Heart left ventricle (tissue), 16 donors: Measurements from ENCODE around the gene PTPRN2. TPM values are rescaled to one million over a fixed set of nuclear protein-coding genes. Genes with fewer than 3 reads are reported as not detected.

ENCODE experiments used
- ATAC-seq, 4 donors: fragments of 200-7000 bp; cut with Tn5 transposase; one replicate each; pipeline ENCODE4 v1.9.1; 2020 to 2022; ENCODE audit warnings: moderate library complexity in 4 of 4, mild to moderate bottlenecking in 3 of 4, moderate number of reproducible peaks in 1 of 4
- DNase-seq, 5 donors: peaks; one replicate each; pipeline ENCODE4 v3.0.0-alpha.2; 2020
- H3K27ac ChIP-seq, 12 donors: fragments of 200-600 bp; sonication (generic) in 4 of 12; one replicate each; pipeline versions ENCODE4 v1.5.0 to v1.8.0; 2016 to 2022; ENCODE audit warnings: mild to moderate bottlenecking in 2 of 12
- H3K27me3 ChIP-seq, 9 donors: fragments of 200-600 bp; sonication (generic) in 2 of 9; one replicate each; pipeline versions ENCODE4 v1.5.1 to v1.8.0; 2016 to 2022; ENCODE audit warnings: mild to moderate bottlenecking in 3 of 9
- H3K36me3 ChIP-seq, 9 donors: fragments of 200-600 bp; sonication (generic) in 2 of 9; one replicate each; pipeline versions ENCODE4 v1.5.0 to v1.8.0; 2018 to 2022; ENCODE audit warnings: mild to moderate bottlenecking in 2 of 9
- H3K4me1 ChIP-seq, 12 donors: fragments of 200-600 bp; sonication (generic) in 4 of 12; one replicate each; pipeline versions ENCODE4 v1.5.0 to v1.8.0; 2016 to 2022; ENCODE audit warnings: mild to moderate bottlenecking in 3 of 12
- H3K4me3 ChIP-seq, 12 donors: fragments of 200-600 bp; sonication (generic) in 4 of 12; one replicate each; pipeline versions ENCODE4 v1.5.0 to v1.8.0; 2017 to 2022; ENCODE audit warnings: mild to moderate bottlenecking in 9 of 12, moderate library complexity in 4 of 12
- H3K9me3 ChIP-seq, 12 donors: fragments of 200-600 bp; sonication (generic) in 4 of 12; one replicate each; pipeline versions ENCODE4 v1.5.0 to v1.8.0; 2016 to 2022; ENCODE audit warnings: mild to moderate bottlenecking in 1 of 12
- POLR2A ChIP-seq, 2 donors: fragments of 450-650 bp; IDR thresholded peaks; one replicate each; pipeline ENCODE4 v1.6.1; 2017; ENCODE audit warnings: antibody characterized with exemption in 2 of 2, mild to moderate bottlenecking in 2 of 2, moderate library complexity in 2 of 2
- WGBS, 4 donors: extraction: QIAGEN DNeasy Blood & Tissue Kit in 2 of 4; methylation state at CpG; one replicate each; pipeline versions ENCODE4 v1.1.5 to v1.1.7; 2013 to 2018; 5-methylcytosine and 5-hydroxymethylcytosine counted together
- intact Hi-C, 10 donors: fragments of 100-400 bp; cut with DNase I; formaldehyde crosslinking; loops; one replicate each; pipeline versions ENCODE4 v1.11.1 to v1.14.2; 2022
- polyA plus RNA-seq, 2 donors: library from polyadenylated mRNA; stranded (reverse); fragments of 200-250 nt; gene quantifications; one replicate each; pipeline ENCODE4 v1.2.3, GENCODE V29; 2013
- total RNA-seq, 9 donors: library from RNA; depleted of rRNA in 2 of 9; stranded (reverse); fragments of >200 nt in 2 of 9; fragmentation: NEBNext Ultra II Directional in 3 of 9; extraction: Animal tissue kit (Norgen Biotek cat#: 25700) in 3 of 9; gene quantifications; one replicate each; pipeline versions ENCODE4 v1.1.0 to v1.2.4, GENCODE V29; 2016 to 2023
- TF ChIP-seq, protein P1 (sequence below), 12 donors: fragments of 200-600 bp; sonication (generic) in 4 of 12; IDR thresholded peaks; one replicate each; pipeline versions ENCODE4 v1.5.0 to v1.8.0; 2018 to 2022; ENCODE audit warnings: antibody characterized with exemption in 12 of 12, mild to moderate bottlenecking in 5 of 12
- donor health status: ischemic (EF 13 %, LVEDD 7.1; RV severe dilation, severe dysfunction).
- donor health status: healthy with polysubstance abuse.
- donor health status: DM: no; HTN: yes; CAD: no.
- donor health status: DM: no; HTN: no; CAD: no.
- donor health status: ischemic (EF 25% LVEDD 6.9; RV normal size, moderate dysfunction).
- donor health status: ischemic (EF 25% LVEDD 5.7; RV mildly dilated, moderate dysfunction).
- donor health status: healthy.
- donor health status: DM: yes; HTN: yes; CAD: no.
- donor health status: ischemic (EF 35%, LVEDD 5.7; RV mildly dilated, moderate dysfunction).
- donor health status: nonischemic (EF 11% LVEDD 7.7; RV severe dilation, severe dysfunction).
- donor health status: DM: yes; HTN: yes; CAD: no.
- donor health status: PGD.
- donor health status: ischemic (EF 29% LVEDD 5.4; RV normal size, mild dysfunction).
- donor health status: nonischemic (EF 23%, LVEDD 6.1; RV moderate dilation, normal function).

The PTPRN2 gene
- total and polyA plus RNA-seq, 11 donors = 0.61 to 2.3 (median 1.3) TPM

DNA sequence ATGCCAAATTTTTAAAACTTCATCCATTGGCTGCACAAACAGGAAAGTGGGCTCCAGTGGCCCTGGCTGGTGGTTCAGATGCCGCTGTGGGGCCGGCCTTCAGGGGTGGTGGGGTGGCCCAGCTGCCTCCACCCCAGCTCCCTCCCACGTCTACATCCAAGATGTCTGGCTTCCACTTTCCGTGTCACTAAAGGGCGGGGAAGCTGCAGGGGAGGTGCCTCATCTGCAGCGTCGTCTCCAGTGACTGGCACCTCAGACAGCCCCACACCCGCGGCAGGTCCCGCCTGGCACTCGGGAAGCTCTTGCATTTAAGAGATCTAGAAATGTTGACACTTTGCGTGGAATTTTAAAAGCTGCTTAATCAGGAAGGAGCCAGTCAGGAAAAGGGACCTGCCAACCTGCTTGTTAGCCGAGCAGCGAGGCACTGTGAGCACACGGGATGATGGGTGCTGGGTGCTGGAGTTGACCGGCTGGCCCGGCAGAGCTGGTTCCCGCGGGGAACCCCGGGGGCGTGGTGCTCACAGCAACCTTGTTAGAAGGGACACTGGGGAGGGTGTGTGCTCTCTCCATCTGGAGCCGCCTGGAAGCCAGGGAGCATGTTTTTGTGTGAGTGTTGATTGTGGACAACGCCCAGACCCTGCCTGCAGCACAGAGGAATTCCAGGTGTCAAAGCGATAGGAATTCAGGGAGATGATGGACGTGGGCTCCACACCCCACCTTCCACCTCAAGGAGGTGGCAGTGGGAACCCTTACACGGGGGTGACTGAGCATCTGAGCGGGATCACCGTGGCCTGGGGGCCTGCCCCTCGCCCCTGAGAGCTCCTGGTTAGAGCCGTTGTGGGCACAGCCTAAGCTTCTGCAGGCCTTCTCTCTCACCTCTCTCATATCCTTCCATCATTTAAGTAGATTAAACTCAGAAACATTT lies 320.5 kb downstream of the PTPRN2 start:
- H3K27me3 ChIP-seq = no peaks in the 10 kb centered on the region
- TF ChIP-seq, protein P1, sequence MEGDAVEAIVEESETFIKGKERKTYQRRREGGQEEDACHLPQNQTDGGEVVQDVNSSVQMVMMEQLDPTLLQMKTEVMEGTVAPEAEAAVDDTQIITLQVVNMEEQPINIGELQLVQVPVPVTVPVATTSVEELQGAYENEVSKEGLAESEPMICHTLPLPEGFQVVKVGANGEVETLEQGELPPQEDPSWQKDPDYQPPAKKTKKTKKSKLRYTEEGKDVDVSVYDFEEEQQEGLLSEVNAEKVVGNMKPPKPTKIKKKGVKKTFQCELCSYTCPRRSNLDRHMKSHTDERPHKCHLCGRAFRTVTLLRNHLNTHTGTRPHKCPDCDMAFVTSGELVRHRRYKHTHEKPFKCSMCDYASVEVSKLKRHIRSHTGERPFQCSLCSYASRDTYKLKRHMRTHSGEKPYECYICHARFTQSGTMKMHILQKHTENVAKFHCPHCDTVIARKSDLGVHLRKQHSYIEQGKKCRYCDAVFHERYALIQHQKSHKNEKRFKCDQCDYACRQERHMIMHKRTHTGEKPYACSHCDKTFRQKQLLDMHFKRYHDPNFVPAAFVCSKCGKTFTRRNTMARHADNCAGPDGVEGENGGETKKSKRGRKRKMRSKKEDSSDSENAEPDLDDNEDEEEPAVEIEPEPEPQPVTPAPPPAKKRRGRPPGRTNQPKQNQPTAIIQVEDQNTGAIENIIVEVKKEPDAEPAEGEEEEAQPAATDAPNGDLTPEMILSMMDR (IDR thresholded peaks at IDR 0.05) = no peak
- TF ChIP-seq POLR2A (IDR thresholded peaks at IDR 0.05) = no peak
- 68 to 77% (median 76%) methylated on average over 25 to 30 of the region's 30 CpGs for WGBS, 4 donors
- ATAC-seq (peak in 1 of 4 donors; percentile 13), DNase-seq (no peak)
- no peak overlapping the region for H3K4me3 ChIP-seq
- H3K9me3 ChIP-seq = no peaks in the 10 kb centered on the region
- no peaks in the 10 kb centered on the region for H3K36me3 ChIP-seq
- no peak overlapping the region for H3K27ac ChIP-seq
- intact Hi-C loops = no loop called here
- no peaks in the 10 kb centered on the region for H3K4me1 ChIP-seq

DNA sequence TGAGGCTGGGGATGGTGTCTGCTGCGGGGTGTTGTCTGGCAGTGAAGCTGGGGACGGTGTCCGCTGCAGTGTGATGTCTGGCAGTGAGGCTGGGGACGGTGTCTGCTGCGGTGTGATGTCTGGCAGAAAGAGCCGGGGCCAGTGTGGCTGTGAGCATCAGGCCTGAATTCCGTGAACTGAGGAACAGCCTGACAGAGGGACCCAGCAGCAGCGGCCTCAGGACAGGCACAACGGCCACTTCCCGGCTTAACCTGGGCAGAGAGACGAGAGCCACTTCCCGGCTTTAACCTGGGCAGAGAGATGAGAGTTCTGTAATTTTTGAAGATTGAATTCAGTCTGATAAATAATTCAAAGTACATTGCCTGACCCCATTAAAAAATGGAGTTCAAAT lies 321.2 kb downstream of the PTPRN2 start:
- no peak for DNase-seq
- Histone ChIP-seq H3K4me1 (no peaks in the 10 kb centered on the region), H3K36me3 (no peaks in the 10 kb centered on the region), H3K27ac (no peak overlapping the region), H3K9me3 (no peaks in the 10 kb centered on the region), H3K27me3 (no peaks in the 10 kb centered on the region), H3K4me3 (no peak overlapping the region)
- ATAC-seq = no peak
- intact Hi-C loops = no loop called here
- 87 to 93% (median 88%) methylated on average over 12 of the region's 12 CpGs for WGBS, 4 donors
- no peak for TF ChIP-seq POLR2A (IDR thresholded peaks at IDR 0.05)
- TF ChIP-seq, protein P1 (IDR thresholded peaks at IDR 0.05) = no peak

DNA sequence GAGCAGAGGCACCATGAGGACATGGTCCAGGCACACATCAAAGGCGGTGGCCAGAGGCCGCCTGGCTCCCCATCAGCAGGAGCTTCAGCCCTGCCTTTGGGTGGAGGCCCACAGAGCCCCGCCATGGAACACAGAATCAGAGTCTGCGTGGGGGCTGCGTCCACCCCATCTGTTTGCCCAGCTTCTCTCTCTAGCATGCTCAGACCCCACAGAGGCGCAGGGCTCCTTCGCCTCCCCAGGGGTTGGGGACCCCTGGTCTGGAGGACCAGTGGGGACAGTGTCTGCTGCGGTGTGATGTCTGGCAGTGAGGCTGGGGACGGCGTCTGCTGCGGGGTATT lies 321.9 kb downstream of the PTPRN2 start:
- no peak overlapping the region for H3K4me3 ChIP-seq
- no peaks in the 10 kb centered on the region for H3K4me1 ChIP-seq
- no peaks in the 10 kb centered on the region for H3K36me3 ChIP-seq
- H3K27ac ChIP-seq = no peak overlapping the region
- no peak for ATAC-seq
- intact Hi-C loops = no loop called here
- TF ChIP-seq, protein P1 (IDR thresholded peaks at IDR 0.05) = no peak
- no peak for TF ChIP-seq POLR2A (IDR thresholded peaks at IDR 0.05)
- DNase-seq = no peak
- H3K27me3 ChIP-seq = no peaks in the 10 kb centered on the region
- H3K9me3 ChIP-seq = no peaks in the 10 kb centered on the region
- WGBS, 4 donors = 86 to 100% (median 88%) methylated on average over 2 to 11 of the region's 11 CpGs

DNA sequence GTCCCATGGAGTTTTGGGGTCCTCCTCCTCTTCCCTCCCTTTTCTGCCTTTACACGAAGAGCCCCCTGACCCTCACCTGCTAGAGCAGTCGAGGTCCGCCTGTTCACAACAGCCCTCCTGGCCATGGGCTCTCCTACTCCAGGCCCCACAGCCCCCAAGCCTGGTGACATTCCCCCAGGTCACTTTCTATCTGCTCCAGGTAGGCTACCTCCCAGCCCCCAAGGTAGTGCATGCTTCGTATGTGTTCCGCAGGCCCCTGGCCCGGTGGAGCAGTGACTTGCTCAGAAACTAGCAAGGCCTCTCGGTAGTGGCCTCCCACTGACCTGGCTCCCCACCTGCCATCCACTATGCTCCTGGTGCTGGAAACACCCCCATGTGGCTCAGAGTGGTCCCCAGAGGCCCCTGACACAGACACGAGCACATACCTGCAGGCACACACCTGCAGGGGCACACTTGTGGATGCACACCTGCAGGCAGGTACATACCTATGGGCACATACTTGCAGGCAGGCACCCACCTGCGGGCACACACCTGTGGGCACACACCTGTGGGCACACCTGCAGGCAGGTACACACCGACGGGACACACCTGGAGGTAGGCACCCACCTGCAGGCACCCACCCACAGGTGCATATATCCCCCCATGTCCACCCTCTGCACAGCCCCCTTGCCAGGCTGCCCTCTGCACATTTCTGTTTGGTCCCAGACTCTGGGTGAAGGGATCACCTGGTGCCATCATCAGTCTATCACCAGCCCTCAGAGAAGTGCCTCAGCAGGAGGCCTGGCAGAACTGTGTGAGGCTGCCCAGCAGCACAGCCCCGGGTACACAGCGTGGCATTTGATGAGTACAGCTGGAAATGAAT lies 322.5 kb downstream of the PTPRN2 start:
- Histone ChIP-seq H3K4me3 (no peak overlapping the region), H3K27me3 (no peaks in the 10 kb centered on the region), H3K9me3 (no peaks in the 10 kb centered on the region), H3K36me3 (no peaks in the 10 kb centered on the region), H3K4me1 (no peaks in the 10 kb centered on the region), H3K27ac (no peak overlapping the region)
- DNase-seq = no peak
- intact Hi-C loops = no loop called here
- TF ChIP-seq, protein P1 (IDR thresholded peaks at IDR 0.05) = no peak
- no peak for TF ChIP-seq POLR2A (IDR thresholded peaks at IDR 0.05)
- WGBS, 4 donors = 90 to 92% (median 90%) methylated on average over 9 to 13 of the region's 13 CpGs
- ATAC-seq = no peak
